ENCODE data around the gene TOM1L1.

GRCh38 chr17:54950116-54950515 is 49.5 kb downstream of the TOM1L1 start:
- no peak for TF ChIP-seq CTCF (IDR thresholded peaks at IDR 0.05 in 4 of 5, conservative IDR thresholded peaks at IDR 0.05 in 1 of 5)
- no peak for TF ChIP-seq POLR2A (IDR thresholded peaks at IDR 0.05)

Data from gastrocnemius medialis (tissue), 4 donors.